NK-92 (cell line): ENCODE measurements around the gene PEAK1.
"Not testable (repeated sequence)": the region's sequence is repeated elsewhere in the genome, so short reads cannot be mapped to it uniquely, and the experiment has no call there.

Experiments used
- DNase-seq: peaks from one replicate; lab custom pipeline; 2025; ENCODE audit not compliant: unreplicated experiment; lab: John Stamatoyannopoulos, UW

Gene PEAK1

DNA sequence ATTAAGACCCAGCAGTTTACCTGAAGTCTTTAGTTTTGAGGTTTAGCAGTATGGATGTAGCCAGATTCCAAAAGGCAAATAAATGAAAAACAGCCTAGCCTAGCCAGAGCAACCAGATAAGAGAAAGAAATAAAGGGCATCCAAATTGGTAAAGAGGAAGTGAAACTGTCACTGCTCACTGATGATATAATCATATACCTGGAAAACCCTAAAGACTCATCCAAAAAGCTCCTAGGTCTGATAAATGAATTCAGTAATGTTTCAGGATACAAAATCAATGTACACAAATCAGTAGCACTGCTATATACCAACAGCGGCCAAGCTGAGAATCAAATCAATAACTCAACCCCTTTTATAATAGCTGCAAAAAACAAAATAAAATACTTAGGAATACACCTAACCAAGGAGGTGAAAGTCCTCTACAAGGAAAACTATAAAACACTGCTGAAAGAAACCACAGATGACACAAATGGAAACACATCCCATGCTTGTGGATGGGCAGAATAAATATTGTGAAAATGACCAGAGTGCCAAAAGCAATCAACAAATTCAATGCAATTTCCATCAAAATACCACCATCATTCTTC lies 13.6 kb downstream of the PEAK1 start:
- DNase-seq: not testable (repeated sequence)

DNA sequence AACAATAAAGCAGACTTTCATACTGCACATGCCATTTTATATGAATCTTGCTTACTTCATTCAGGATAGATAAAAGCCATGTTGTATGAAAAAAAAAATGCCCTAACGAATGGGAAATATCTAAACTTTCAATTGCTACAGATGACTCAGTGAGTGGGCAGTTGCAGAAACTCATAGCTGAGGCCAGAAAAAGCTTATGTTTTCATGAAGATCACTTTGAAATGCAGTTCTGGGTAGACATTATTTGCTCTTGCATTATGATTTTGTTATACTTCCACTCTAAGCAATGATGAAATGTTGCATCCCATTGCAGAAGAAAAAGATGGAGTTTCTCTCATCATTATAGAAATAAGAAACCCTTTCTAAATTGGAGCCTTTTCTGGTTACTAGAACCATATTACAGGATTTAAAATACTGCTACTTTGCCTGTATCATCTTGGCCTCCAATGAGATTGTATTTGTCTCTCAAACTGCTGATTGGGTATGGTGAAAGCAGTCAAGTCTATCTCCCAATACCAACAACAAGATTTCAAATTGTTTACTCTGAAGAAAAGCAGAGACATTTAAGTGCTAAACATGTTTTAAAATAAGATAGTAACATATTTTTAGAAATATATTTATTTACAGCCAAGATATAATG lies 17.0 kb downstream of the PEAK1 start:
- no peak for DNase-seq

DNA sequence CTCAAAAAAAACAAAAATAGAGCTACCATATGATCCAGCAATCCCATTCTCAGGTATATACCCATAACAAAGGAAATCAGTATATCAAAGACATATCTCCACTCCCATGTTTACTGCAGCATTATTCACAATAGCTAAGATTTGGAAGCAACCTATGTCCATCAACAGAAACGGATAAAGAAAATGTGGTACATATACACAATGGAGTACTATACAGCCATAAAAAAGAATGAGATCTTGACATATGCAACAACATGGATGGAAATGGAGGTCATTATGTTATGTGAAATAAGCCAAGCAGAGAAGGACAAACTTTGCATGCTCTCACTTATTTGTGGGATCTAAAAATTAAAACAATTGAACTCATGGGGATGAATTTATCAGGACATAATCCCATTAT lies 19.6 kb downstream of the PEAK1 start:
- no peak for DNase-seq

- DNase-seq: no peak
Measured at GRCh38 chr15:77398927-77399326, 21.0 kb downstream of the PEAK1 start.

GRCh38 chr15:77396692-77397091 lies 23.2 kb downstream of the PEAK1 start:
- DNase-seq: no peak

DNA sequence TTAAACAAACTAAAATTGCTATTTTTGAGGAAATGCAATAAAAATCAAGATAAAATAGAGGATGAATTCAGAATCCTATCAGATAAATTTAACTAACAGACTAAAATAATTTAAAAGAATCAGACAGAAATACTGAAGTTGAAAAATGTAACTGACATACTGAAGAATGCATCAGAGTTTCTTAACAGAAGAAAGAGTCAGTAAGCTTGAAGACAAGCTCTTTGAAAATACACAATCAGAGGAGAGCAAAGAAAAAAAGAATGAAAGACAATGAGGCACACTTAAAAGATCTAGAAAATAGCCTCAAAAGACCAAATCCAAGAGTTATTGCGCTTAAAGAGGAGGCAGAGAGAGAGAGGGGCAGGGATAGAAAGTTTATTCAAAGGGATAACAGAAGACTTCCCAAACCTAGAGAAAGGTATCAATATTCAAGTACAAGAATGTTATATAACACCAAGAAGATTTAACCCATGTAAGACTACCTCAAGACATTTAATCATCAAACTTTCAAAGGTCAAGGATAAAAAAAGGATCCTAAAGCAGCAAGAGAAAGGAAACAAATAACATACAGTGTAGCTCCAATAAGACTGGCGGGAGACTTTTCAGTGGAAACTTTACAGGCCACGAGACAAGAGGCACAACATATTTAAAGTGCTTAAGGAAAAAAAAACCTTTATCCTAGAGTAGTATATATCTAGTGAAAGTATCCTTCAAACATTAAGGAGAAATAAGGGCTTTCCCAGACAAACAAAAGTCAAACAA lies 24.7 kb downstream of the PEAK1 start:
- no peak for DNase-seq

DNA sequence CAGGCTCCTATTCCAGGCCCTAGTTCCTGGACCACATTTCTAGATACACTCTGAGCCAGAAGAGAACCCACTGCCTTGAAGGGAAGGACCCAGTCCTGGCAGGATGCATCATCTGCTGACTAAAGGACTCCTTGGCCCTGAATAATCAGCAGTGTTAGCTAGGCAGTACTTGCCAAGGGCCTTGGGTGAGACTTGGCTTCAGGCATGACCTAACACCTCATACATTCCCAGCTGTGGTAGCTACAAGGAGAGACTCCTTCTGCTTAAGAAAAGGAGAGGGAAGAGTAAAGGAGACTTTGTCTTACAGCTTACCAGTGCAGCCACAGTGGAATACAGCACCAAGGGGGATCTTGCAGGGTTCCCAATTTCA lies 26.4 kb downstream of the PEAK1 start:
- DNase-seq: no peak

DNA sequence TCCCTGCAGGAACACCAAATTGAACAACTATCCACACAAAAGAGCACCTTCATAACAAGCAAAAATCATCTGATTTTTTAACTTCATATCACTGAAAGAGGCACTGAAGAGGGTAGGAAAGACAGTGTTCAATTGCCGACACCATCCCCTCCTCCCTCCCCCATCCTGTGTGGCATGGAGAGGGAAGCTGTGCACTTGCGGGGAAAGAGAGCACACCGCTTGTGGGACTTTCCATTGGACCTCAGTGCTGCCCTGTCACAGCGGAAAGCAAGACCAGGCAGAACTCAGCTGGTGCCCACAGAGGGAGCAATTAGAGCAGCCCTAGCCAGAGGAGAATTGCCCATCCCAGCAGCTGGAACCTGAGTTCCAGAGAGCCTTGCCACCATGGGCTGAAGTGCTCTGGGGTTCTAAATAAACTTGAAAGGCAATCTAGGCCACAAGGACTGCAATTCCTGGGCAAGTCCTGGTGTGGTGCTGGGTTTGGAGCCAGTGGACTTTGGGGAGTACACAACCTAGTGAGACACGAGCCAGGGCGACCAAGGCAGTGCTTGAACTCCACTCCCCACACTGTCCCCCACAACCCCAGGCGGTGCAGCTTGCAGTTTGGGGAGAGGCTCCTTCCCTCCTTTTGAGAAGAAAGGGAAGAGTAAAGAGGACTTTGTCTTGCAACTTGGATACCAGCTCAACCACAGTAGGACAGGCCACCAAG lies 27.0 kb downstream of the PEAK1 start:
- DNase-seq: no peak

DNA sequence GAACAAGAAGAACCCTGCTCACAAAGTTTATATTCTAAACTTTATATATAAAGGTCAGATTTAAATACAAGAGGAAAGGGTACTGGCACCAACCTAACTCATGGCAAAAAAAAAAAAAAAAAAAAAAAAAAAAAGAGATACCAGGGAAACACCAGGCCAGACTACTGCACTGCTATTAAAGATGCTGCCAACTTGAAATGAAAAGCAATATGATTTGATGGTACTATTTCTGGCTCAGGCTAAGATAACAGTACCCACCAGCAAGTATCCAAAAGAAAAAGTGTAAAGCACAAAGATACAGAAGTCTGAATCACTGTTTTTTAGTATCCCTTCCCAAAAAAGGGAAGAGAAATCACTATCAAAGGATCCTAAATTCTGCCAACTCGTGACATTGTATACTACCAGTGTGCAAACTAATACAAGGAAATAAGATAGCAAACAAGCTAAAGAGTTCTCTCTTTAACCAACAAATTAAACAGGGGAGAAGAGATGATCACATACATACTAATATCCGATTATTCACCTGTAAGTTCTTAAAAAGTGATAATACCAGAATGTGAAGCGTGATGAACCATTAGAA lies 28.4 kb downstream of the PEAK1 start:
- DNase-seq: no peak

GRCh38 chr15:77387365-77388105 lies 32.4 kb downstream of the PEAK1 start:
- DNase-seq: no peak

- no peak for DNase-seq
Measured at GRCh38 chr15:77386626-77387025, 33.3 kb downstream of the PEAK1 start.

DNA sequence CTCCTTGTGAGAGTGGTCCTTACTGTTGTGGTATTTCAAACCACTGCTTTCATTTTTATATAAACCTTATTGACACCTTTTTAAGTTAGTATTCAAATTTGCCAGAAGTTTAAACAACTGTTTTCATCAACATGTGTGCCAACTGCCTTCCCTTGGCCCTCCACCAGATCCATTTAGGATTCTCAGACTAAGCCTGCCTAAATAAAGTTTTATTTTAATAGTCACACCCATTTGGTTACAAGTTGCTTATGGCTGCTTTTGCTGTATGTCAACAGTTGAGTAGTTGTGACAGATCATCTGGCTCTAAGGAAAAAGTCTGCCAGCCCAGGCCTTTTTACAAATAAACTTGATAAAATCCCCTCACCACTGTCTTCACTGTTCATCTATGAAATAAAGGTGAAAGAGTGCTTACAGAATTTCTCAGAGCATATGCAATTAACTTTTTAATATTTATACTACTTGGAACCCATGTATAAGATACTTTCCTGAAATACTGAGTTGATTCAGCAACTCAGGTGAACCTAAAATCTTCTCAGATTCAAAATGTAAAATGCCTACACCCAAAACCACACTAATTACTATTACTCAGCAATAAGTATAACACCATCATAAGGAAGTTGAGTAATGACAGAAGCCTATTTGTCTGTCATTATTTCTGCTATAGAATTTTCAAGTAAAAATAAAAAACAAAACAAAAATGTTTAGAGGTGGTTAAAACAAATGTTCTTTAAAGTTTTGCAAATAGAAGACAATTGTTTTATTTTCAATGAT lies 35.1 kb downstream of the PEAK1 start:
- no peak for DNase-seq

DNA sequence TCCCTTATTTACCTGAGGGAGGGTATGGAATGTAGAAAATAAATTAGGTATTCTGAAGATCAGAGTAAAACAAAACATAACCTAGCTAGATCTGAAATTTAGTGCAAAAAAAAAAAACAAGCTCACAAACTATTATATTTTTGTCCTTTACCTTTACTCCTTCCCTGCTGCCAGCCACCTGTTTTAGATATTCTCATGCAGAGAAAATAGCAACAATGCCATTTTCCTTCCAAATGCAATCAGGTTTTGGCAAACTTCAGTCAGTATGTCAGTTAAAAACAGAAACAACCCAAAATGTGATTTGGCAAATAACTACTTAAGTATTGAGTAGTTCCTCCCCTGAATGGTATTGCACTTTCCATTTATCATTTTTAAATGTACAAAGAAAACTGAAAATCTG lies 35.8 kb downstream of the PEAK1 start:
- DNase-seq: no peak

DNA sequence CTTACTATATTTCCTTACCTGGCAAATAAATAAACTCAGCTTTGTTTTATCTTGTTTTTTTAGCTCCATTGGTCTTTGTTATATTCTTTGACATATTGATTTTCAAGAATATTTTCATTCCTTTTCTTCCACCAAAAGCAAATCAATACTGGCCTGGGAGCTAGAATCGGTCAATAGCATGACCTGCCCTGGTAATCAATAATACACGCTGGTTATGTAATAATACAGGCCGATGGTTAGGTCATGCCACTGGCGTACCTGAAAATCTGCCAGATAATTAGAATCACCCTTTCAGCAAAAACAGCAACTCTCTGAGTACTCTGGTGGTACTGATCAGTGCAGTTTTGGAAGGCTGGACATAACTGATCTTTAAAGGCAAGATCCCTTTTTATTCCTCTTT lies 39.9 kb downstream of the PEAK1 start:
- DNase-seq: no peak

DNA sequence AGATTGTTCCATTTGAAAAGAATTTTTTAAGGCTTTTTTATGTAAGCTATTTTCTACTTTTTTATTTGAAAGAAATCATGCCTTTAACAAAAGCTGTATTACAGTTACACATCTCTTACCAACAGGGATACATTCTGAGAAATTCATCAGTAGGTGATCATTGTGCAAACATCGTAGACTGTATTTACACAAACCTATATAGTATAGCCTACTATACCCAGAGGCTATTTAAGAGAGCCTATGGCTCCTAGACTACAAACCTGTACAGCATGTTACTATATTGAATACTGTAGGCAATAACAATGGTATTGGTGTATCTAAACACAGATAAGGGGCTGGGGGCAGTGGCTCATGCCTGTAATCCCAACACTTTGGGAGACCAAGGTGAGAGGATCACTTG lies 43.1 kb downstream of the PEAK1 start:
- DNase-seq: no peak

- DNase-seq: no peak
Measured at GRCh38 chr15:77375133-77375532, 44.8 kb downstream of the PEAK1 start.

DNA sequence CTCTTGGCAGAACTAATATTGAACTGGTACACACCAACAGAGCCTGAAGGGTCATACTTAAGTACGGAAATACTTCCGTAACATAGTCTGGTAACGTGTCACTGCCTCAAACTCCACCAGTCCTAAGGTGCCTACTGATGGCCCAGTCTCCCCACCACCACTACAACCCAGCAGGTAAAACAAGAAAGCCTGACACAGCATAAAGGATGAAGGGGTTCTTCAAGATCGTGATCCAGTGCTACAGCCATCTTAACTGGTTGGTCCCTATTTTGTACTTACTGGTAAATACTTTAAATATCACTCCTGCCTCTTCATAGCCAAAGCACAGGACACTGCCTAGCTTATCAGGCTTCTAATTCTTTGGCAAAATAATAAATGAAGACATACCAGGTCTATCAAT lies 46.5 kb downstream of the PEAK1 start:
- DNase-seq: no peak

- no peak for DNase-seq
Measured at GRCh38 chr15:77371850-77372563, 47.9 kb downstream of the PEAK1 start.

DNA sequence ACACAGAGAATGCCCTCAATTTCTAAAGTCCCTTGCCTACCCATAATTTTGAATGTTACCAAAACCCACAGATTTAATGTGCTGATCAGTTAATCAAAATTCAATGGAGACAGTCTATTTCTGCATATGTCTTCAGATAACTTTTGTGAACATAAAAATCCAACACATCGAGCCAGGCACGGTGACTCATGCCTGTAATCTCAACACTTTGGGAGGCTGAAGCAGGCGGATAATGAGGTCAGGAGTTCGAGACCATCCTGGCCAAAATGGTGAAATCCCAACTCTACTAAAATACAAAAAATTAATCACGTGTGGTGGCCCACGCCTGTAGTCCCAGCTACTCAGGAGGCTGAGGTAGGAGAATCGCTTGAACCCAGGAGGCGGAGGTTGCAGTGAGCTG lies 49.3 kb downstream of the PEAK1 start:
- no peak for DNase-seq
